GM06990 (cell line): Measurements from ENCODE around the gene PHB1.

ENCODE experiments used
- DNase-seq: peaks from one replicate; pipeline ENCODE4 v3.0.0-alpha.2; 2011; ENCODE audit not compliant: insufficient read length; ENCODE audit errors: extremely low read depth
- H3K27me3 ChIP-seq: replicated peaks from 2 replicates; pipeline ENCODE4 v1.6.0; 2011; ENCODE audit warnings: low read length; ENCODE audit not compliant: control insufficient read depth, insufficient read depth
- H3K36me3 ChIP-seq: 2 replicates; pipeline ENCODE4 v1.5.1; 2011; ENCODE audit warnings: low read length; ENCODE audit not compliant: control insufficient read depth, insufficient read depth
- H3K4me3 ChIP-seq: replicated peaks from 2 replicates; pipeline ENCODE4 v1.5.1; 2011; ENCODE audit warnings: low read depth, mild to moderate bottlenecking, control low read depth, low read length
- TF ChIP-seq, protein P1 (sequence below): IDR thresholded peaks from 2 replicates; pipeline ENCODE4 v1.5.1; 2011; ENCODE audit warnings: low read length, control low read depth, mild to moderate bottlenecking, inconsistent platforms; ENCODE audit not compliant: insufficient read depth, poor library complexity, severe bottlenecking

The PHB1 gene

GRCh38 chr17:49443862-49444261, 29.2 kb upstream of the PHB1 start:
- DNase-seq: no peak
- TF ChIP-seq, protein P1, sequence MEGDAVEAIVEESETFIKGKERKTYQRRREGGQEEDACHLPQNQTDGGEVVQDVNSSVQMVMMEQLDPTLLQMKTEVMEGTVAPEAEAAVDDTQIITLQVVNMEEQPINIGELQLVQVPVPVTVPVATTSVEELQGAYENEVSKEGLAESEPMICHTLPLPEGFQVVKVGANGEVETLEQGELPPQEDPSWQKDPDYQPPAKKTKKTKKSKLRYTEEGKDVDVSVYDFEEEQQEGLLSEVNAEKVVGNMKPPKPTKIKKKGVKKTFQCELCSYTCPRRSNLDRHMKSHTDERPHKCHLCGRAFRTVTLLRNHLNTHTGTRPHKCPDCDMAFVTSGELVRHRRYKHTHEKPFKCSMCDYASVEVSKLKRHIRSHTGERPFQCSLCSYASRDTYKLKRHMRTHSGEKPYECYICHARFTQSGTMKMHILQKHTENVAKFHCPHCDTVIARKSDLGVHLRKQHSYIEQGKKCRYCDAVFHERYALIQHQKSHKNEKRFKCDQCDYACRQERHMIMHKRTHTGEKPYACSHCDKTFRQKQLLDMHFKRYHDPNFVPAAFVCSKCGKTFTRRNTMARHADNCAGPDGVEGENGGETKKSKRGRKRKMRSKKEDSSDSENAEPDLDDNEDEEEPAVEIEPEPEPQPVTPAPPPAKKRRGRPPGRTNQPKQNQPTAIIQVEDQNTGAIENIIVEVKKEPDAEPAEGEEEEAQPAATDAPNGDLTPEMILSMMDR: no peak
- no peaks in the 10 kb centered on the region; the same call in 1 of the 2 replicates for H3K27me3 ChIP-seq
- H3K4me3 ChIP-seq: no peak overlapping the region
- H3K36me3 ChIP-seq: no peaks in the 10 kb centered on the region

- TF ChIP-seq, protein P1: no peak
- Histone ChIP-seq H3K27me3 (no peaks in the 10 kb centered on the region; the same call in 1 of the 2 replicates), H3K36me3 (no peaks in the 10 kb centered on the region), H3K4me3 (no peak overlapping the region)
- DNase-seq: no peak
Measured at GRCh38 chr17:49442041-49442440, 27.4 kb upstream of the PHB1 start.

DNA sequence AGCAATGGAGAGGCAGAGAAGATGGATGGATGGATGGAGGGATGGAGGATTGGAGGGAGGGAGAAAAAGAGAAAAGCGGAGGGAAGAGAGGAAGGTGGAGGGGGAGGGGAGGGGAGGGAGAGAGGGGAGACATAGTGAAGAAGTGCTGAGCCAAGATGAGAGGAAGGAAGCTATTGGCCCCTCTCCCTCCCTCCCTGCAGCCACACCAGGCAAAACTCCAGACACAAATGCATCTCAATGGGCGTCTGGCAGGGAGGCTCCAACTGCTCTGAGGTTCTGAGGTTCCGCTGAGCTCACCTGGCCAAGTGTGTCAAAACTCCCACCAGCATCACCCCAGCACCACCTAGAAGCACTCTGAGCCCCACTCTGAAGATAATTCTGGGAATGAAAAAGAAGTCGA, 26.9 kb upstream of the PHB1 start:
- Histone ChIP-seq H3K36me3 (no peaks in the 10 kb centered on the region), H3K27me3 (no peaks in the 10 kb centered on the region; the same call in 1 of the 2 replicates), H3K4me3 (no peak overlapping the region)
- DNase-seq: no peak
- TF ChIP-seq, protein P1: no peak

DNA sequence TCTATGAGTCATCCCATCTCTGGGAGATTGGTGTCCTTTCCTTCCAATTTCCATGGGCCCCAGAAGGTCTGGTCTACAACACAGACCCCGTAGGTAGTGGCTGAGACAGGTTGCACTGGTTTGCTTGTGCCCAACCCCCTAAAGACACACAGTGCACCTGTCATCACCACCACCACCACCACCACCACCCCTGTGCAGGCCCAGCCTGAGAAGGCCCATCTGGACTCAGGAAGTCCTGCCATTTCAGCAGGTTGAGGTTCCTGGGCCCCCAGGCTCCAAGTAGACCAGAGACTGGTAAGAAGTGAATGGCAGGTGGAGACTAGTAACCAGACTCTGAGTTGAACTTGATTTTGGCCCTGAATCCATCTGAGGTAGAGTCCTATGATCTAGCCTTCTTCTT, 25.9 kb upstream of the PHB1 start:
- no peaks in the 10 kb centered on the region for H3K36me3 ChIP-seq
- H3K4me3 ChIP-seq: no peak overlapping the region
- no peak for DNase-seq
- TF ChIP-seq, protein P1: no peak
- H3K27me3 ChIP-seq: no peaks in the 10 kb centered on the region; the same call in none of the 2 replicates

DNA sequence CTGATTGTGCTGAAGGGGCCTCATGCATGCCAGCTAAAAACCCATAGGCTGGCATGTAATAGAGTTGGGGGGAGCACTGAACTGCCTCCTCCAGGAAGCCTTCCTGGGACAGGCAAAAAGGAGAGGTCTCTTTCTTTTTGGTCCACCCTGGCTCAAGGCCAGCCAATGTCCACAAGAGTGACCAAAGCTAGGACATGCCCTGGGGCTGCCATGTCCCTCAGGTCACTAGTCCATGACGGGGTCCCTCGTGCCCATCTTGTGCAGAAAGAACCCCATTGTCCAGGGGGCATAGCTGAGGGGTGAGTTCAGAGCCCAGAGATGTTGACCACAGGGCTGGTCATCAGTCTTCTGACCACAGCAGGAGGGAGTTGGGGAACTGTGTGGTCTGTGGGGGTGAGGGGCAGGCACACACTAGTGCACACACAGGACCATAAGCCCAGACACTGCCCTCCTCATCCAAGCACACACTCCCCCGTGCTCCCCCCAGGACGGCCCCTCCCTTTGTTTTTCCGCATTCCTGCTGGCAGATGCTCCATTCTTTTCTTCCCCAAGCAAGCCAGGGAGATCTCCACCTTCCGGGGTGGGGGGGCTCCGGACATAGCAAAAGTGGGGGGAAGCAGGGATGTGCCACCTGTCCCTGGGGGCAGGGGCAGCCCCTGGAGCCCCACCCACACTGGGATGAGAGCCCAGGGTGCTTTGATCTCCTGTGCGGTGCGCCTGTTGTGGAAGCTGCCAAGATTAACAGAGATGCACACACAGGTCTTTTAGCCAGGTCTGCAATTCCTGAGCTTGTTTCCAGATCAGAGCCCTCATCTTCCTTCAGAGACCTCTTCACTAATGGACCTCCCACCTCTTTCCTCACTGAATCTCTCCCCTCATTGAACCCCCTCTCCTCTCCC, 25.2 kb upstream of the PHB1 start:
- TF ChIP-seq, protein P1: no peak
- no peak for DNase-seq
- H3K36me3 ChIP-seq: no peaks in the 10 kb centered on the region
- H3K4me3 ChIP-seq: no peak overlapping the region
- H3K27me3 ChIP-seq: no peaks in the 10 kb centered on the region; the same call in none of the 2 replicates
